CD14-positive monocyte (primary cell): Measurements from ENCODE around the gene ZNF557. TPM values are rescaled to one million over a fixed set of nuclear protein-coding genes. Genes with fewer than 3 reads are reported as not detected.
A peak's percentile ranks its signal among the peaks of the same experiment; 100 is the strongest.

Experiments
- DNase-seq, 3 donors: peaks; one replicate each; pipeline ENCODE4 v3.0.0-alpha.2; 2011 to 2022
- H2AFZ ChIP-seq: 2 replicates; pipeline ENCODE4 v1.6.0; 2012; ENCODE audit warnings: mild to moderate bottlenecking, low read depth, low read length, inconsistent platforms; ENCODE audit not compliant: insufficient read depth, poor library complexity, severe bottlenecking
- H3K27ac ChIP-seq, 2 donors: 1 replicate in 1 of 2; 2 replicates in 1 of 2; pipeline ENCODE4 v1.5.1; 2012 to 2013; ENCODE audit warnings: low read length in 2 of 2, control low read depth in 1 of 2, inconsistent platforms in 1 of 2, low read depth in 1 of 2, mild to moderate bottlenecking in 1 of 2
- H3K27me3 ChIP-seq, 2 donors: one replicate each; pipeline versions ENCODE4 v1.6.0 to v1.6.1; 2011 to 2013; ENCODE audit warnings: low read length in 2 of 2; ENCODE audit not compliant: control insufficient read depth in 2 of 2, insufficient read depth in 2 of 2
- H3K36me3 ChIP-seq, 2 donors: replicated peaks in 1 of 2; 1 replicate in 1 of 2; 2 replicates in 1 of 2; pipeline versions ENCODE4 v1.5.1 to v1.6.1; 2012 to 2013; ENCODE audit warnings: low read length in 2 of 2, control low read depth in 1 of 2, inconsistent platforms in 1 of 2, mild to moderate bottlenecking in 1 of 2; ENCODE audit not compliant: insufficient read depth in 2 of 2, control insufficient read depth in 1 of 2
- H3K4me1 ChIP-seq, 2 donors: 1 replicate in 1 of 2; 2 replicates in 1 of 2; pipeline versions ENCODE4 v1.5.1 to v1.6.1; 2012 to 2013; ENCODE audit warnings: low read length in 2 of 2, control low read depth in 1 of 2, inconsistent platforms in 1 of 2, mild to moderate bottlenecking in 1 of 2, moderate library complexity in 1 of 2; ENCODE audit not compliant: insufficient read depth in 2 of 2, control insufficient read depth in 1 of 2
- H3K4me2 ChIP-seq: replicated peaks from 2 replicates; pipeline ENCODE3; 2012; ENCODE audit warnings: low read length, moderate library complexity, mild to moderate bottlenecking; ENCODE audit not compliant: poor library complexity, severe bottlenecking; ENCODE audit errors: extremely low read depth
- H3K4me3 ChIP-seq, 3 experiments: fragments of 200-600 bp in 1 of 3; sonication (generic) in 1 of 3; replicated peaks in 1 of 3; 1 replicate in 2 of 3; 2 replicates in 1 of 3; pipeline ENCODE4 v1.5.1; 2011 to 2013; ENCODE audit warnings: low read length in 3 of 3, mild to moderate bottlenecking in 3 of 3, control low read depth in 2 of 3, low read depth in 2 of 3, inconsistent platforms in 1 of 3, moderate library complexity in 1 of 3
- H3K79me2 ChIP-seq: 2 replicates; pipeline ENCODE4 v1.6.0; 2012; ENCODE audit warnings: mild to moderate bottlenecking, control low read depth, inconsistent platforms, low read length, moderate library complexity; ENCODE audit not compliant: insufficient read depth
- H3K9ac ChIP-seq: 2 replicates; pipeline ENCODE4 v1.6.0; 2017; ENCODE audit warnings: low read length, mild to moderate bottlenecking; ENCODE audit not compliant: insufficient read depth, poor library complexity, severe bottlenecking
- H3K9me3 ChIP-seq, 2 donors: replicated peaks in 1 of 2; 1 replicate in 1 of 2; 2 replicates in 1 of 2; pipeline versions ENCODE4 v1.5.1 to v1.6.1; 2012 to 2013; ENCODE audit warnings: low read length in 2 of 2, control low read depth in 1 of 2; ENCODE audit not compliant: control insufficient read depth in 1 of 2, insufficient read depth in 1 of 2
- H4K20me1 ChIP-seq: 2 replicates; pipeline ENCODE4 v1.6.0; 2012; ENCODE audit warnings: mild to moderate bottlenecking, low read length, control low read depth, moderate library complexity; ENCODE audit not compliant: insufficient read depth
- H3K27ac Mint-ChIP-seq, 7 donors: one replicate each; pipeline ENCODE4 v1.8.0; 2020; ENCODE audit warnings: mild to moderate bottlenecking in 7 of 7, mixed read lengths in 7 of 7, moderate library complexity in 6 of 7, inconsistent platforms in 2 of 7
- H3K27me3 Mint-ChIP-seq, 3 donors: one replicate each; pipeline ENCODE4 v1.8.0; 2021 to 2022; ENCODE audit warnings: low read depth in 3 of 3, mild to moderate bottlenecking in 3 of 3, mixed read lengths in 3 of 3, moderate library complexity in 3 of 3, inconsistent platforms in 1 of 3
- H3K36me3 Mint-ChIP-seq, 2 donors: one replicate each; pipeline ENCODE4 v1.8.0; 2020; ENCODE audit warnings: mixed read lengths in 2 of 2, inconsistent platforms in 1 of 2, mild to moderate bottlenecking in 1 of 2
- H3K4me1 Mint-ChIP-seq: one replicate; pipeline ENCODE4 v1.8.0; 2020; ENCODE audit warnings: mild to moderate bottlenecking, mixed read lengths
- H3K4me3 Mint-ChIP-seq, 2 donors: one replicate each; pipeline ENCODE4 v1.8.0; 2020; ENCODE audit warnings: mild to moderate bottlenecking in 2 of 2, mixed read lengths in 2 of 2, moderate library complexity in 1 of 2
- H3K9me3 Mint-ChIP-seq, 7 donors: one replicate each; pipeline ENCODE4 v1.8.0; 2020 to 2022; ENCODE audit warnings: mixed read lengths in 7 of 7, mild to moderate bottlenecking in 6 of 7, moderate library complexity in 6 of 7, inconsistent platforms in 2 of 7
- CTCF ChIP-seq: fragments of 200-600 bp; IDR thresholded peaks from one replicate; pipeline ENCODE4 v1.8.0; 2022; ENCODE audit warnings: antibody characterized with exemption, mild to moderate bottlenecking
- WGBS: methylation state at CpG from one replicate; pipeline ENCODE4 v1.1.5; 2013; ENCODE audit warnings: missing lambda C conversion rate; ENCODE audit not compliant: insufficient coverage; 5-methylcytosine and 5-hydroxymethylcytosine counted together
- intact Hi-C, 2 donors: fragments of 100-400 bp; cut with micrococcal nuclease; formaldehyde crosslinking; loops; one replicate each; pipeline versions ENCODE4 v1.15.0 to v1.15.1; 2023
- polyA plus RNA-seq, 3 donors: library from polyadenylated mRNA; depleted of rRNA in 1 of 3; unstranded in 2 of 3; stranded (reverse) in 1 of 3; fragments of 300-500 nt in 2 of 3; fragments of >200 nt in 1 of 3; fragmentation: Illumina TruSeq in 2 of 3; gene quantifications; 1 replicate in 2 of 3; 2 replicates in 1 of 3; pipeline ENCODE4 v1.2.3, GENCODE V29; 2012 to 2021

The ZNF557 gene
- polyA plus RNA-seq, 3 donors, result 0.87 to 3.4 (median 1.7) TPM

GRCh38 chr19:7104747-7105447 lies 35.4 kb downstream of the ZNF557 start:
- H3K4me3 ChIP-seq, result no peak overlapping the region
- peaks cover 23 to 31% of the 10 kb centered on the region in 2 donors for H3K4me1 ChIP-seq
- Mint-ChIP-seq H3K36me3 (no peaks in the 10 kb centered on the region), H3K9me3 (no peaks in the 10 kb centered on the region), H3K27ac (no peak overlapping the region), H3K4me1 (peaks cover 2% of the 10 kb centered on the region), H3K27me3 (peaks cover 4 to 10% (median 10%) of the 10 kb centered on the region in 3 donors), H3K4me3 (no peak overlapping the region)
- no peaks in the 10 kb centered on the region for H3K27me3 ChIP-seq
- H3K9me3 ChIP-seq, result no peaks in the 10 kb centered on the region
- no peak overlapping the region for H3K4me2 ChIP-seq
- peak; percentile 30 to 44 (median 41) for DNase-seq
- intact Hi-C loops, result loop anchor here in 1 of 2 donors (5.0 kb wide), 1 partner anchor 237 kb away; no protein-coding TSS in a partner anchor
- TF ChIP-seq CTCF, result no peak
- H3K79me2 ChIP-seq, result no peaks in the 10 kb centered on the region
- no peak overlapping the region for H3K9ac ChIP-seq
- no peak overlapping the region for H3K27ac ChIP-seq
- no peak overlapping the region for H2AFZ ChIP-seq
- no peaks in the 10 kb centered on the region for H4K20me1 ChIP-seq
- H3K36me3 ChIP-seq, result no peaks in the 10 kb centered on the region

GRCh38 chr19:7106711-7107657 lies 37.5 kb downstream of the ZNF557 start:
- Histone ChIP-seq H3K4me2 (no peak overlapping the region), H3K4me1 (peaks cover 22 to 29% of the 10 kb centered on the region in 2 donors), H3K27me3 (no peaks in the 10 kb centered on the region), H4K20me1 (no peaks in the 10 kb centered on the region), H3K27ac (no peak overlapping the region), H3K36me3 (no peaks in the 10 kb centered on the region), H3K9ac (no peak overlapping the region), H3K79me2 (no peaks in the 10 kb centered on the region), H3K4me3 (no peak overlapping the region), H3K9me3 (no peaks in the 10 kb centered on the region), H2AFZ (no peak overlapping the region)
- intact Hi-C loops, result no loop called here
- H3K27me3 Mint-ChIP-seq, result peaks cover 1 to 6% (median 5%) of the 10 kb centered on the region in 3 donors
- DNase-seq, result no peak
- no peaks in the 10 kb centered on the region for H3K36me3 Mint-ChIP-seq
- H3K9me3 Mint-ChIP-seq, result peaks cover 0 to 2% (median 0%) of the 10 kb centered on the region in 7 donors
- WGBS, result 89% methylated on average over 10 of the region's 10 CpGs
- H3K4me3 Mint-ChIP-seq, result no peak overlapping the region
- H3K27ac Mint-ChIP-seq, result no peak overlapping the region
- H3K4me1 Mint-ChIP-seq, result no peaks in the 10 kb centered on the region
- TF ChIP-seq CTCF, result no peak
